HL-60 (cell line): ENCODE data around the gene NRF1.

Source experiments
- CTCF ChIP-seq: IDR thresholded peaks from one replicate; pipeline ENCODE4 v1.5.1; 2011; ENCODE audit warnings: low read length, control low read depth, inconsistent platforms; ENCODE audit not compliant: insufficient read depth
- POLR2AphosphoS5 ChIP-seq: IDR thresholded peaks from 2 replicates; pipeline ENCODE4 v1.6.1; 2012; ENCODE audit warnings: low read depth
- REST ChIP-seq: IDR thresholded peaks from 2 replicates; pipeline ENCODE4 v1.6.1; 2012; ENCODE audit warnings: low read depth; ENCODE audit not compliant: insufficient replicate concordance

GRCh38 chr7:129665013-129665401 lies 53.5 kb downstream of the NRF1 start:
- TF ChIP-seq CTCF (no peak), POLR2AphosphoS5 (no peak), REST (no peak)
